MM.1S (cell line): ENCODE results near the gene GAS7.

ENCODE experiments used
- DNase-seq: peaks from one replicate; pipeline ENCODE4 v3.0.0-alpha.2; 2015
- H2AFZ ChIP-seq: fragments of 300-600 bp; sonication (generic); 2 replicates; pipeline ENCODE4 v1.6.0; 2016; ENCODE audit warnings: antibody characterized with exemption, low read length
- H3F3A ChIP-seq: fragments of 300-600 bp; sonication (generic); 2 replicates; pipeline ENCODE4 v1.6.1; 2016; ENCODE audit warnings: mild to moderate bottlenecking, antibody characterized with exemption, low read length, moderate library complexity, mixed read lengths; ENCODE audit not compliant: insufficient read depth
- H3K27ac ChIP-seq: fragments of 300-600 bp; sonication (generic); 2 replicates; pipeline ENCODE4 v1.5.1; 2016; ENCODE audit warnings: mild to moderate bottlenecking, low read length
- H3K27me3 ChIP-seq: fragments of 300-600 bp; sonication (generic); replicated peaks from 2 replicates; pipeline ENCODE4 v1.6.0; 2016; ENCODE audit warnings: low read length; ENCODE audit not compliant: insufficient read depth
- H3K36me3 ChIP-seq: fragments of 300-600 bp; sonication (generic); replicated peaks from 2 replicates; pipeline ENCODE4 v1.6.1; 2016; ENCODE audit warnings: mild to moderate bottlenecking, low read length, mixed read lengths; ENCODE audit not compliant: insufficient read depth
- H3K4me1 ChIP-seq: fragments of 300-600 bp; sonication (generic); 2 replicates; pipeline ENCODE4 v1.6.1; 2016; ENCODE audit warnings: low read length, mixed read lengths
- H3K4me2 ChIP-seq: fragments of 300-600 bp; sonication (generic); 2 replicates; pipeline ENCODE4 v1.6.0; 2016; ENCODE audit warnings: low read depth, low read length
- H3K4me3 ChIP-seq: fragments of 300-600 bp; sonication (generic); 2 replicates; pipeline ENCODE4 v1.5.1; 2016; ENCODE audit warnings: low read length, mixed read lengths
- H3K79me2 ChIP-seq: fragments of 300-600 bp; sonication (generic); 2 replicates; pipeline ENCODE4 v1.6.1; 2016; ENCODE audit warnings: mixed run types, low read length, mixed read lengths
- H3K9ac ChIP-seq: fragments of 300-600 bp; sonication (generic); 2 replicates; pipeline ENCODE4 v1.6.1; 2016; ENCODE audit warnings: low read length, mixed read lengths
- H3K9me2 ChIP-seq: fragments of 300-600 bp; sonication (generic); replicated peaks from 2 replicates; pipeline ENCODE4 v1.6.1; 2016; ENCODE audit warnings: mild to moderate bottlenecking, low read length, mixed read lengths; ENCODE audit not compliant: insufficient read depth
- H3K9me3 ChIP-seq: fragments of 300-600 bp; sonication (generic); replicated peaks from 2 replicates; pipeline ENCODE4 v1.6.1; 2016; ENCODE audit warnings: mild to moderate bottlenecking, low read length, mixed read lengths; ENCODE audit not compliant: insufficient read depth
- H4K20me1 ChIP-seq: fragments of 300-600 bp; sonication (generic); 2 replicates; pipeline ENCODE4 v1.6.1; 2016; ENCODE audit warnings: mild to moderate bottlenecking, low read length, moderate library complexity, mixed read lengths; ENCODE audit not compliant: insufficient read depth
- CTCF ChIP-seq: fragments of 300-600 bp; sonication (generic); IDR thresholded peaks from 2 replicates; pipeline ENCODE4 v1.5.1; 2016; ENCODE audit warnings: antibody characterized with exemption, low read length, mixed read lengths
- EZH2 ChIP-seq: fragments of 300-600 bp; sonication (generic); optimal IDR thresholded peaks from 2 replicates; pipeline ENCODE3; 2017; ENCODE audit warnings: low read depth, mild to moderate bottlenecking, antibody characterized with exemption, low read length, mixed read lengths
- EZH2phosphoT487 ChIP-seq: fragments of 300-600 bp; sonication (generic); IDR thresholded peaks from 2 replicates; pipeline ENCODE4 v1.6.1; 2018; ENCODE audit warnings: antibody characterized with exemption, low read length

The GAS7 gene

GRCh38 chr17:9918352-9918751, 280.1 kb downstream of the GAS7 start:
- H3K9ac ChIP-seq: no peak overlapping the region
- H3K27ac ChIP-seq: no peak overlapping the region
- no peaks in the 10 kb centered on the region for H3K9me2 ChIP-seq
- H3K9me3 ChIP-seq: no peaks in the 10 kb centered on the region
- TF ChIP-seq EZH2 (no peak), CTCF (no peak), EZH2phosphoT487 (no peak)
- H2AFZ ChIP-seq: no peak overlapping the region
- no peak for DNase-seq
- no peak overlapping the region for H3K4me3 ChIP-seq
- H3K36me3 ChIP-seq: no peaks in the 10 kb centered on the region
- H3K79me2 ChIP-seq: no peaks in the 10 kb centered on the region
- H3K4me2 ChIP-seq: no peak overlapping the region
- no peaks in the 10 kb centered on the region for H3K4me1 ChIP-seq
- no peaks in the 10 kb centered on the region; the same call in 1 of the 2 replicates for H3K27me3 ChIP-seq
- no peaks in the 10 kb centered on the region for H3F3A ChIP-seq
- no peaks in the 10 kb centered on the region for H4K20me1 ChIP-seq

- no peak overlapping the region for H3K9ac ChIP-seq
- no peak overlapping the region for H2AFZ ChIP-seq
- H3K36me3 ChIP-seq: no peaks in the 10 kb centered on the region
- H3F3A ChIP-seq: no peaks in the 10 kb centered on the region
- DNase-seq: no peak
- no peaks in the 10 kb centered on the region for H3K9me3 ChIP-seq
- H3K27ac ChIP-seq: no peak overlapping the region
- H3K27me3 ChIP-seq: no peaks in the 10 kb centered on the region; the same call in 1 of the 2 replicates
- no peaks in the 10 kb centered on the region for H3K4me1 ChIP-seq
- H3K4me2 ChIP-seq: no peak overlapping the region
- H4K20me1 ChIP-seq: no peaks in the 10 kb centered on the region
- TF ChIP-seq CTCF (no peak), EZH2phosphoT487 (no peak), EZH2 (no peak)
- no peak overlapping the region for H3K4me3 ChIP-seq
- H3K9me2 ChIP-seq: no peaks in the 10 kb centered on the region
- no peaks in the 10 kb centered on the region for H3K79me2 ChIP-seq
Measured at GRCh38 chr17:9917801-9918200, 280.6 kb downstream of the GAS7 start.

GRCh38 chr17:9917131-9917530, 281.3 kb downstream of the GAS7 start:
- Histone ChIP-seq H3K27me3 (no peaks in the 10 kb centered on the region; the same call in 1 of the 2 replicates), H3K79me2 (no peaks in the 10 kb centered on the region), H3K9me3 (no peaks in the 10 kb centered on the region), H3F3A (no peaks in the 10 kb centered on the region), H4K20me1 (no peaks in the 10 kb centered on the region), H3K27ac (no peak overlapping the region), H3K4me3 (no peak overlapping the region), H3K9ac (no peak overlapping the region), H3K4me2 (no peak overlapping the region), H3K4me1 (no peaks in the 10 kb centered on the region), H3K9me2 (no peaks in the 10 kb centered on the region), H2AFZ (no peak overlapping the region), H3K36me3 (no peaks in the 10 kb centered on the region)
- no peak for TF ChIP-seq CTCF
- no peak for TF ChIP-seq EZH2phosphoT487
- TF ChIP-seq EZH2: no peak
- no peak for DNase-seq
